ENCODE results near the gene CORO1C. TPM values are rescaled to one million over a fixed set of nuclear protein-coding genes. Genes with fewer than 3 reads are reported as not detected.

Gene CORO1C
- polyA plus RNA-seq, 1 donor from 2014 or later = 123 TPM

GRCh38 chr12:108696996-108697290 is 34.4 kb downstream of the CORO1C start:
- Histone ChIP-seq H3K27me3 (ENCODE audit: insufficient read depth, low read depth, low read length) (no peaks in the 10 kb centered on the region), H3K4me3 (ENCODE audit: low read length) (no peak overlapping the region), H3K9me2 (ENCODE audit: insufficient read depth, low read length) (no peaks in the 10 kb centered on the region), H3K27ac (ENCODE audit: low read length) (no peak overlapping the region), H3K36me3 (ENCODE audit: insufficient read depth, low read length) (peaks cover 8% of the 10 kb centered on the region), H3K9ac (ENCODE audit: low read length) (no peak overlapping the region), H3K4me2 (ENCODE audit: low read length) (no peak overlapping the region), H3K9me3 (ENCODE audit: low read length) (no peaks in the 10 kb centered on the region), H3F3A (ENCODE audit: insufficient read depth, low read length, poor library complexity, severe bottlenecking) (peaks cover 9% of the 10 kb centered on the region), H2AFZ (ENCODE audit: low read depth, low read length) (no peak overlapping the region), H4K20me1 (ENCODE audit: insufficient read depth) (no peaks in the 10 kb centered on the region), H3K79me2 (replicated peaks; ENCODE audit: insufficient read depth, low read length) (peaks cover 43% of the 10 kb centered on the region)
- TF ChIP-seq EP300 (conservative IDR thresholded peaks at IDR 0.05; ENCODE audit: poor library complexity, severe bottlenecking) (no peak), SMC3 (conservative IDR thresholded peaks at IDR 0.05; ENCODE audit: poor library complexity) (no peak), POLR2AphosphoS5 (IDR thresholded peaks at IDR 0.05) (no peak), TAF1 (IDR thresholded peaks at IDR 0.05; ENCODE audit: low read depth) (no peak), EZH2 (IDR thresholded peaks at IDR 0.05; ENCODE audit: borderline replicate concordance, insufficient read depth, low read length, poor library complexity, severe bottlenecking) (no peak), MXI1 (conservative IDR thresholded peaks at IDR 0.05; ENCODE audit: poor library complexity, severe bottlenecking) (no peak), REST (IDR thresholded peaks at IDR 0.05; ENCODE audit: borderline replicate concordance) (no peak)

- no peaks in the 10 kb centered on the region for H3K9me3 ChIP-seq (ENCODE audit: low read length)
- no peaks in the 10 kb centered on the region for H3K9me2 ChIP-seq (ENCODE audit: insufficient read depth, low read length)
- peaks cover 9% of the 10 kb centered on the region for H3F3A ChIP-seq (ENCODE audit: insufficient read depth, low read length, poor library complexity, severe bottlenecking)
- no peak overlapping the region for H3K4me2 ChIP-seq (ENCODE audit: low read length)
- no peaks in the 10 kb centered on the region for H4K20me1 ChIP-seq (ENCODE audit: insufficient read depth)
- H3K36me3 ChIP-seq (ENCODE audit: insufficient read depth, low read length) = peaks cover 8% of the 10 kb centered on the region
- peaks cover 43% of the 10 kb centered on the region for H3K79me2 ChIP-seq (replicated peaks; ENCODE audit: insufficient read depth, low read length)
- H3K27me3 ChIP-seq (ENCODE audit: insufficient read depth, low read depth, low read length) = no peaks in the 10 kb centered on the region
- H2AFZ ChIP-seq (ENCODE audit: low read depth, low read length) = no peak overlapping the region
- H3K27ac ChIP-seq (ENCODE audit: low read length) = no peak overlapping the region
- no peak overlapping the region for H3K9ac ChIP-seq (ENCODE audit: low read length)
- TF ChIP-seq REST (IDR thresholded peaks at IDR 0.05; ENCODE audit: borderline replicate concordance) (no peak), RAD21 (conservative IDR thresholded peaks at IDR 0.05) (no peak), CTCF (IDR thresholded peaks at IDR 0.05; ENCODE audit: poor library complexity, severe bottlenecking) (no peak), EZH2 (IDR thresholded peaks at IDR 0.05; ENCODE audit: borderline replicate concordance, insufficient read depth, low read length, poor library complexity, severe bottlenecking) (no peak), MXI1 (conservative IDR thresholded peaks at IDR 0.05; ENCODE audit: poor library complexity, severe bottlenecking) (no peak), SMC3 (conservative IDR thresholded peaks at IDR 0.05; ENCODE audit: poor library complexity) (no peak), EP300 (conservative IDR thresholded peaks at IDR 0.05; ENCODE audit: poor library complexity, severe bottlenecking) (no peak), TAF1 (IDR thresholded peaks at IDR 0.05; ENCODE audit: low read depth) (no peak), POLR2AphosphoS5 (IDR thresholded peaks at IDR 0.05) (no peak)
- no peak overlapping the region for H3K4me3 ChIP-seq (ENCODE audit: low read length)
Measured at GRCh38 chr12:108696111-108696995, 35.0 kb downstream of the CORO1C start.
